Gastrocnemius medialis (tissue), 4 donors: ENCODE data around the gene CHCHD2. TPM values are rescaled to one million over a fixed set of nuclear protein-coding genes. Genes with fewer than 3 reads are reported as not detected.
A peak's percentile ranks its signal among the peaks of the same experiment; 100 is the strongest.
"Not testable (repeated sequence)": the region's sequence is repeated elsewhere in the genome, so short reads cannot be mapped to it uniquely, and the experiment has no call there.

Source experiments
- ATAC-seq, 2 donors: fragments of 150-250 bp; one replicate each; pipeline ENCODE4 v1.9.1; 2016
- DNase-seq, 2 donors: peaks; one replicate each; pipeline ENCODE4 v3.0.0-alpha.2; 2019
- H3K27ac ChIP-seq, 4 donors: fragments of 200-600 bp; sonication (generic); 1 replicate in 1 of 4; 2 replicates in 3 of 4; pipeline ENCODE4 v1.5.1; 2016 to 2018; ENCODE audit warnings: mild to moderate bottlenecking in 2 of 4, moderate library complexity in 1 of 4
- H3K27me3 ChIP-seq, 3 donors: fragments of 200-600 bp; sonication (generic) in 2 of 3; 1 replicate in 1 of 3; 2 replicates in 2 of 3; pipeline versions ENCODE4 v1.5.1 to v1.6.0; 2016 to 2019; ENCODE audit warnings: mild to moderate bottlenecking in 1 of 3, moderate library complexity in 1 of 3
- H3K36me3 ChIP-seq, 2 donors: fragments of 200-600 bp; sonication (generic) in 1 of 2; one replicate each; pipeline ENCODE4 v1.5.1; 2017 to 2018
- H3K4me1 ChIP-seq, 2 donors: fragments of 200-600 bp; sonication (generic) in 1 of 2; one replicate each; pipeline ENCODE4 v1.5.1; 2016 to 2017; ENCODE audit warnings: mild to moderate bottlenecking in 2 of 2
- H3K4me3 ChIP-seq, 4 donors: fragments of 200-600 bp; sonication (generic) in 3 of 4; 1 replicate in 1 of 4; 2 replicates in 3 of 4; pipeline ENCODE4 v1.5.1; 2016 to 2019; ENCODE audit warnings: mild to moderate bottlenecking in 2 of 4
- H3K9me3 ChIP-seq, 3 donors: fragments of 200-600 bp; sonication (generic) in 2 of 3; 1 replicate in 1 of 3; 2 replicates in 2 of 3; pipeline ENCODE4 v1.5.1; 2016 to 2019
- CTCF ChIP-seq, 5 experiments: fragments of 450-650 bp in 3 of 5; fragments of 200-600 bp in 2 of 5; sonication (generic) in 2 of 5; IDR thresholded peaks in 4 of 5; conservative IDR thresholded peaks in 1 of 5; 1 replicate in 4 of 5; 2 replicates in 1 of 5; pipeline ENCODE4 v1.5.1; 2016 to 2019; ENCODE audit warnings: antibody characterized with exemption in 5 of 5, mild to moderate bottlenecking in 3 of 5, moderate library complexity in 3 of 5
- POLR2A ChIP-seq, 2 donors: fragments of 450-650 bp; IDR thresholded peaks; one replicate each; pipeline ENCODE4 v1.6.1; 2017; ENCODE audit warnings: antibody characterized with exemption in 2 of 2, mild to moderate bottlenecking in 2 of 2, moderate library complexity in 2 of 2
- in situ Hi-C, 4 donors: fragments of 200-750 bp; cut with MboI; loops; one replicate each; pipeline versions ENCODE4 v1.15.0 to v1.8.0; 2017; ENCODE audit warnings: low sequenced_read_pairs in 4 of 4
- intact Hi-C: fragments of 100-400 bp; cut with DNase I; formaldehyde crosslinking; loops from one replicate; pipeline ENCODE4 v1.15.1; 2023; ENCODE audit warnings: low total_unique reads
- total RNA-seq, 4 donors: library from RNA; depleted of rRNA; stranded (reverse); fragments of >200 nt; gene quantifications; one replicate each; pipeline versions ENCODE4 v1.1.0 to v1.2.3, GENCODE V29; 2016

Gene CHCHD2
- total RNA-seq, 4 donors from 2014 or later, result 540 to 822 (median 655) TPM

GRCh38 chr7:56105508-56105907, 768 bp downstream of the CHCHD2 start:
- peak in 1 of 2 donors; percentile 51 for ATAC-seq
- in situ Hi-C loops, result no loop called here

GRCh38 chr7:56104138-56104537, 2.1 kb downstream of the CHCHD2 start:
- intact Hi-C loops, result loop anchor here (10.0 kb wide), 1 partner anchor 529 kb away; the partner anchor contains the start of gene VOPP1
- H3K27me3 ChIP-seq, ATAC-seq, H3K4me3 ChIP-seq, in situ Hi-C loops, DNase-seq, H3K27ac ChIP-seq, H3K9me3 ChIP-seq: not testable (repeated sequence)
- H3K36me3 ChIP-seq, result peaks cover 0 to 51% of the 10 kb centered on the region in 2 donors
- peaks cover 18 to 19% of the 10 kb centered on the region in 2 donors for H3K4me1 ChIP-seq

More at GRCh38 chr7:56105508-56105907, 768 bp downstream of the CHCHD2 start:
- Histone ChIP-seq H3K4me3 (peak overlapping the region; percentile 75 to 95 (median 86)), H3K27ac (peak overlapping the region; percentile 92 to 98 (median 94)), H3K9me3 (no peaks in the 10 kb centered on the region), H3K36me3 (peaks cover 0 to 38% of the 10 kb centered on the region in 2 donors), H3K27me3 (no peaks in the 10 kb centered on the region), H3K4me1 (peaks cover 18 to 19% of the 10 kb centered on the region in 2 donors)
- intact Hi-C loops, result loop anchor here (5.0 to 10.0 kb wide), 2 partner anchors 218 to 531 kb away; partner anchors contain the start of genes VOPP1 and ZNF713
- TF ChIP-seq POLR2A (IDR thresholded peaks at IDR 0.05) (no peak), CTCF (IDR thresholded peaks at IDR 0.05 in 4 of 5, conservative IDR thresholded peaks at IDR 0.05 in 1 of 5) (no peak)
- DNase-seq, result no peak

- intact Hi-C loops, result loop anchor here (10.0 kb wide), 1 partner anchor 525 kb away; the partner anchor contains the start of gene VOPP1
Observed at GRCh38 chr7:56099653-56100052, 6.6 kb downstream of the CHCHD2 start.

GRCh38 chr7:56098187-56099008, 7.9 kb downstream of the CHCHD2 start:
- ATAC-seq, H3K4me3 ChIP-seq, DNase-seq, H3K27me3 ChIP-seq, intact Hi-C loops, H3K9me3 ChIP-seq: not testable (repeated sequence)
- peak overlapping the region in 3 of 4 donors; percentile 56 to 70 (median 66) for H3K27ac ChIP-seq
- H3K4me1 ChIP-seq, result peaks cover 6 to 10% of the 10 kb centered on the region in 2 donors
- H3K36me3 ChIP-seq, result peaks cover 0 to 42% of the 10 kb centered on the region in 2 donors
- in situ Hi-C loops, result loop anchor here in 1 of 4 donors (25.0 kb wide), 1 partner anchor 461 kb away; no protein-coding TSS in a partner anchor

More at GRCh38 chr7:56099653-56100052, 6.6 kb downstream of the CHCHD2 start:
- H3K27ac ChIP-seq, result no peak overlapping the region
- H3K9me3 ChIP-seq, result no peaks in the 10 kb centered on the region
- H3K4me3 ChIP-seq, result no peak overlapping the region
- TF ChIP-seq CTCF (IDR thresholded peaks at IDR 0.05 in 4 of 5, conservative IDR thresholded peaks at IDR 0.05 in 1 of 5) (no peak), POLR2A (IDR thresholded peaks at IDR 0.05) (no peak)
- in situ Hi-C loops, result loop anchor here in 1 of 4 donors (25.0 kb wide), 1 partner anchor 462 kb away; no protein-coding TSS in a partner anchor
- peaks cover 0 to 51% of the 10 kb centered on the region in 2 donors for H3K36me3 ChIP-seq
- ATAC-seq (no peak), DNase-seq (no peak)
- H3K27me3 ChIP-seq, result no peaks in the 10 kb centered on the region
- H3K4me1 ChIP-seq, result peaks cover 12 to 18% of the 10 kb centered on the region in 2 donors

GRCh38 chr7:56097700-56098099, 8.6 kb downstream of the CHCHD2 start:
- ATAC-seq (peak; percentile 63 to 68), DNase-seq (peak in 1 of 2 donors; percentile 73)
- peaks cover 0 to 35% of the 10 kb centered on the region in 2 donors for H3K36me3 ChIP-seq
- no peaks in the 10 kb centered on the region for H3K27me3 ChIP-seq
- H3K9me3 ChIP-seq, result no peaks in the 10 kb centered on the region
- in situ Hi-C loops, result loop anchor here in 1 of 4 donors (25.0 kb wide), 1 partner anchor 460 kb away; no protein-coding TSS in a partner anchor
- no peak overlapping the region for H3K4me3 ChIP-seq
- H3K27ac ChIP-seq, result peak overlapping the region; percentile 7 to 70 (median 61)
- TF ChIP-seq POLR2A (IDR thresholded peaks at IDR 0.05) (no peak), CTCF (IDR thresholded peaks at IDR 0.05 in 4 of 5, conservative IDR thresholded peaks at IDR 0.05 in 1 of 5) (no peak)
- intact Hi-C loops, result no loop called here
- peaks cover 10 to 15% of the 10 kb centered on the region in 2 donors for H3K4me1 ChIP-seq
